HG02938 (cell line): Measurements from ENCODE around the gene TOE1.
"Not testable (repeated sequence)": the region's sequence is repeated elsewhere in the genome, so short reads cannot be mapped to it uniquely, and the experiment has no call there.

Source experiments
- ATAC-seq: cut with Tn5 transposase; IDR thresholded peaks from one replicate; pipeline ENCODE4 v1.9.1; 2021; ENCODE audit warnings: mild to moderate bottlenecking, moderate library complexity; ENCODE audit not compliant: unreplicated experiment

TOE1 gene

GRCh38 chr1:45339789-45340558 lies at the start of gene TOE1, which contains the start of gene MUTYH:
TSS of gene TOE1 (plus strand) at chr1:45340170. CDS start at chr1:45340253, 83 bp downstream.
TSS of gene MUTYH (minus strand) at chr1:45340440. CDS start at chr1:45334505, 5,935 bp downstream.
- peak; percentile 70 for ATAC-seq

- ATAC-seq: not testable (repeated sequence)
These were observed 49.0 kb upstream of the TOE1 start for GRCh38 chr1:45291002-45291401.

DNA sequence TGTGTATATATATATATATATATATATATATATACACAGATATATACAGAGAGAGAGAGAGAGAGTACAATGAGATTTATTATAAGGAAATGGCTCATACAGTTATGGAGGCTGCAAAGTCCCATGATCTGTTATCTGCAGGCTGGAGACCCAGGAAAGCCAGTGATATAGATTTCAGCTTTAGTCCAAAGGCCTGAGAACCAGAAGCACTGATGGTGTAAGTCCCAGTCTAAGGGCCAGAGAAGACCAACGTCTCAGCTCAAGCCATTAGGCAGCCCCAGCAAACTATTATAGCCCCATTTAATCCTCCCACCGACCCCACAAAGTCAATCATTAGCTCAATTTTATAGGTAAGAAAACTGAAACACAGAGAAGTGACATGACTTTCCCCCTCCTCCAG lies 48.3 kb upstream of the TOE1 start:
- no peak for ATAC-seq

- no peak for ATAC-seq
These were observed 42.2 kb upstream of the TOE1 start for GRCh38 chr1:45297666-45298356.

DNA sequence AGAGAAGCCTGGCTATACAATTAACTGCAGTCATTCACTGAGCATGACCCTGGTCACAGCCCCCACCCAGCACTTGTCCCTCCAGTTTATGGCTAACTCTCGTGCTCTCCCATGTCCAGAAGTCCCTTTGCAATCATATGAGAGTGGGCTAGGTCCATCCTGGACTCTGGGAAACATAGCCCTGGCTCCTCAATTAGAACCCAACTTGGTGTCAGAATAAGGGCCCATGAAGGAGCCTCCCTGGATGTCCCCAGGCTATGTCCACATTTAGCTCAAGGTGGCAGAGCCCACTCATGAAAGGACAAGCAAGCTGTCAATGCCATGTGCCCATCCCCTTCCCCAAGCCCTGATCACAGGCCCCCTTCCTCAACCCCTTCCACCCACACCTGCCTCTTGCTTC lies 40.7 kb upstream of the TOE1 start:
- no peak for ATAC-seq

DNA sequence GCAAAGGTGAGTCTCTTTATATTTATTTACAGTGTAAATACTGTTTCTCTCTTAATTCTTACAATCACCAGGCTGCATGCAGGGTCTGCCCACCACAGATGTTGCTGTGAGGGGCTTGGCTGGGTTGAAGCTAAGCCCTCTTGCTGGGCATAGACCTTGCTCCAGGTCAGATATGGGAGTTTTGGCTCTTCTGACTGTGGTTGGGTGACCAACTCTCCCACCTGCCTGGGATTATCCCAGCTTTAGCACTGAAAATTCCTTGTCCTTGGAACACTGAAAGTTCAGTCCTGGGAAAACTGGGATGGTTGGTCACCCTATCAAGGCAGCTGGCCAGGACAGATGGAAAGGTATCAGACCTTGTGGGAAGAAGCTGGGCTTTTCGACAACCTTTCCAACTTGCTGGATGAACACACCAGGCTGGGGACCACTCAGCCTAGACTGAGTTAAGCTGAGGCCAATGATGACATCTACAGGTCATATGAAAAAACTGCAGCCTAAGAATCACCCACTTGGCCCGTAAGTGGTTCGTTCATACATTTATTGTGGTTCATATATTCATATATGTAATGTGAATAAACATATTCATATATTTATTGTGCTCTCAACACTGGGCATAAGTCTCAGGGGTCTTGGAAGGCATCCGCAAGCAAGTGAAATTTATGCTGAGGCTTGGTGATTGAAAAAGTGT lies 39.8 kb upstream of the TOE1 start:
- no peak for ATAC-seq

- ATAC-seq: no peak
These were observed 39.3 kb upstream of the TOE1 start for GRCh38 chr1:45300669-45300997.

- ATAC-seq: no peak
These were observed 37.3 kb upstream of the TOE1 start for GRCh38 chr1:45302505-45303150.

DNA sequence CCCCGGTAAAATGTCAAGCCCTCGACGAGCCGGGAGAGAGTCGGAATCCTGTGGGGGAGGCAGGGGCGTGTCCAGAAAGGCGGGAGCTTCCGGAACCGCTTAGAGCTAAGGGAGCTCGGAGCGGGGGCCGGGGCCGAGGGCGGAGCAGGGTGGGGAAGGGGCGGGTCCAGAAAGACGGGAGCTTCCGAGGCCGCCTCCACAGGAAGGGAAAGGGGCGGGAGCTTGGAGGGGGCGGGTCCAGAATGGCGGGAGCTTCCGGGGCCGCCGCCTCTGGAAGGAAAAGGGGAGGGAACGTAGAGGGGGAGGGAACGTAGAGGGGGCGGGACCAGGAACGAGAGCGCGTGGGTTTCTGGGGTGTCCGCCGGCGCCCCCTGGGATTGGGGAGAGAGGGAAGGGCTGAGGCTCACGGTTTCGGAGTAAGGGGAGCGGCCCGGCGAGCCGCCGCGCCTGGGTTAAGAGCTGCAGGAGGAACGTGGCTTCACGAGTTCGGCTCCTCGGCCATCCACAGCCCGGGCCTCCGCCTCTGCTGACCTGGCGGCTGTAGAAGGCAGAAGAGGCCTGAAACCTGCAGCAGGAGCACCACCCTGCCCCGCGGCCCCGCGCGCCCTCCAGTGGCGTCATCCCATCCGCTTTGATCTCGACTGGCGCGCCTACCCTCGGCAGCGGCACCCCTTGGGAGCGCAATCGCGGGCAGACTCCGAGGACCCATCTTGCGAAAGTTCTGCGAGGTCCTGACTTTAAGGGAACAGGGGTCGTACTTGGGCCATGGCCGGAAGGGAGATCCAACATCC lies 36.3 kb upstream of the TOE1 start:
- ATAC-seq: peak; percentile 55

- ATAC-seq: no peak
These were observed 35.5 kb upstream of the TOE1 start for GRCh38 chr1:45304311-45305081.

- ATAC-seq: no peak
These were observed 34.7 kb upstream of the TOE1 start for GRCh38 chr1:45305231-45305630.

GRCh38 chr1:45306319-45306718 lies 33.7 kb upstream of the TOE1 start:
- no peak for ATAC-seq

DNA sequence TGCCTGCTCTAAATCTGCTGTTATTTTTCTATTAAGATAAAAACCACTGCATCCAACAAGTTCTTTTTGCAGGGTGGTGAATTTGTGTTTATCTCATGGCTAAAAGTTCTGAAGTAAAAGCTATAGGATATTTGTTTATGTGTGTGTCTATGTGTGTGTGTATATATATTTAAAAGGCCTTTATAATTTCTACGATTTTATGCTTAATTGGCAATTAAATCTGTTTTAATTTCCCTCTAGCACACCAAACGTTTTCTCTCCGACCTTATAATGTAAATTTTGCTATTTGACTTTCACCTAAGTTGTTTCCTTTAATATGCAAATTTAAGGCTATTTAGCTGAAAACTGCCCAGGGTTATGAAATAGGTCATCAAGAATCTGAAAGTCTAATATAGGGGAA lies 33.1 kb upstream of the TOE1 start:
- ATAC-seq: no peak

DNA sequence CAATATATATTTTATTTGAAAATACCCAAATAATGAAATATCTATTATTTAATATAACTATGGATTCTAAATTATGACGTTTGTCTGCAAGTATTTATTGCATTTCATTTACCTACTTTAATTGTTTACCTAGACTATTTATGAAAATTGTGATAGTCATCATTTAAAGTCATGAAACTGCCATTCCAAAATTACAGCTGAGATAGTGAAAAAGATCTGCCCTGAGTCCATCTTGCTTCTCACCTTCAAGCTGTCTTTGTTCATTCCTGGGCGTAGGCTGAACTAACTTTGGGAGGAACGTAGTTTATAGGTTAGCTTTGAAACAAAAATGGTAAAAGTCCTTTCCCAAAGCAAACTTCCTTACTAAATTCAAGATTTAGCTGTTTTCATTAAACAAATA lies 25.7 kb upstream of the TOE1 start:
- no peak for ATAC-seq

GRCh38 chr1:45317166-45317565 lies 22.8 kb upstream of the TOE1 start:
- ATAC-seq: no peak

GRCh38 chr1:45319761-45320160 lies 20.2 kb upstream of the TOE1 start:
- no peak for ATAC-seq

- no peak for ATAC-seq
These were observed 18.5 kb upstream of the TOE1 start for GRCh38 chr1:45321444-45321843.

GRCh38 chr1:45322486-45323040 lies 17.4 kb upstream of the TOE1 start:
- no peak for ATAC-seq

- no peak for ATAC-seq
These were observed 14.0 kb upstream of the TOE1 start for GRCh38 chr1:45325851-45326506.
